Activated CD4-positive, CD25-positive, alpha-beta regulatory T cell (primary cell): ENCODE data around the gene PTPN7.
"Not testable (repeated sequence)": the region's sequence is repeated elsewhere in the genome, so short reads cannot be mapped to it uniquely, and the experiment has no call there.

Experiments used
- DNase-seq, 4 experiments: peaks; one replicate each; lab custom pipeline; 2025; lab: John Stamatoyannopoulos, UW

Gene PTPN7

DNA sequence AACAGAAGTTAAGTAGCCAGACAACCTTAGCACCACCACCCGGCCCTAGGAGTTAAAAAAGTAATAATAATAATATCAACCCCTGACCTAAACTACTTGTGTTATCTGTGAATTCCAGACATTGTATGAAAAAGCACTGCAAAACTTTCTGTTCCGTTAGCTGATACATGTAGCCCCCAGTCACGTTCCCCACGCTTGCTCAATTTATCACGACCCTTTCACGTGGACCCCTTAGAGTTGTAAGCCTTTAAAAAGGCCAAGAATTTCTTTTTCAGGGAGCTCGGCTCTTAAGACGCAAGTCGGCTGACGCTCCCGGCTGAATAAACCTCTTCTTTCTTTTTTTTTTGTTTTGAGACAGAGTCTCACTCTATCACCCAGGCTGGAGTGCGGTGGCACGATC is 6.7 kb upstream of the PTPN7 start:
- DNase-seq, result not testable (repeated sequence)

DNA sequence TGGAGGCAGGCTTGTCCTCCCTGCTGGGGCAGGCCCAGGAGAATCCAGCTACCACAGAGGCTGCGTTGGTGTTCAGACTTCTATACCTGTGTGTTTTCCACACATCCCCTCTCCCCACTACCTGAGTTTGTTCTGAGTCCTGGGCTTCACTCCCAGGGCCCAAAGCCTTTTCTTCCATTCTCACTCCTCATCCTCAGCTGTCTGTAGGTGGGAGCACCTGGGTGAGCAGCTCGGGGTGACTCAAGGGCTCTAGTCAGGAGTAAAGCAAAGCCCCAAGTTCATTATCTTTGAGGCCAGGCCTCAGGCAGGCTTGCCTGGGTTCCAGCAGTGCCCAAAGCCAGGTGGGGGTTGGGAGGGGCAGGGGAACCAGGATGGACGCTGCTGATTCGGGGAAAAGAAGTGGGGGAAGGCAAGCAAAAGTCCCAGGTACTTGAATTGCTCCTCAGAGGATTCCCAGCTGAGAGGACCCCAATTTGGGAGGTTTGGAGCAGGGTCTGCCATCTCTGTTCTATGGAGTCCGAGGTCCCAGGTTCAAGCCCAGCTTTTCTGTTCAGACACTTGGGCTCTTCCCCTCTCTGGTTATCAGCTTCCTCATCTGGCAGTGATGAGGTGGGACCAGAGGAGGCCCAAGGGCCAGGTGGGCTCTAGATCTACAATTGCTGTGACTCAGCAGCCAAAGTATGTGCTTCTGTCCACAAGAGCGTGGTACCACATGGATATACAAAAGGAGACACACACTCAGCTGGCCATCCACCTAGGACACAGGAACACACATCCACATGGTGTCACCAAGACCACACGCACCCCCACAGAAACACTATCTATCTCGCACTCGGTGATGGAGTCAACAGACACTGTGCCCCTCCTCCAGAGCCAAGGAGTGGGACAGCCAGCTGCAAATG is 5.8 kb upstream of the PTPN7 start:
- DNase-seq, result no peak

DNA sequence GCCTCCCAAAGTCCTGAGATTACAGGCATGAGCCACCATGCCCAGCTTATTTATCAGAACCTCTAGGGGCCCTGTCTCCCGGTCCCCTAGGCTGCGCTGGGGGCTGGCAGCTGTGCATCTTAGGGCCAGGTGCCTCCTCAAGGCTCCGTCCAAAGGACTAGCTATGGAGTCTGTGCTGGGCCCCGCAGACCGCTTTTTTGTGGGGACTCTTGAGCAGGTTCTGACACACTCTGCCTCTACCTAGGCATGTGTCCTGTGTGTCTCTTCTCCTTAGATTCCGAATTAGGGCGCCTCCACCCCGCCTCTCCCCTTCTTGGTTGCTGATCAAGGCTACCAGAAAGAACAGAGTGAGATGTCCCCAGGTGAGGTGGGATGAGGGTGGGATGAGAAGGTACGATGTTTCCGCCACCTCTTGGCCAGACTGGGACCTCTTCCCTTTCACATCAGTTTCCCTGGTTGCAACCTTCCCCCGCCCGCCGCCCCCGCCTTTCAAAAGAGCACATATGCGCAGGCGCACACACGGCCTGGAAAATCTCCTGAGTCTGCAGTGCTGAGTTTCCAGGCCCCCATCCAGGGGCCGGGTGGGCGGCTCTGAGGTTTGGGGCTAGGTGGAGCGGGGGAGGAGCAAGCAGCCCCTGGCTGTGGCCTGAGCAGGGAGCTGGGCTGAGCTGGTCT is 5.0 kb upstream of the PTPN7 start:
- DNase-seq, result no peak

DNA sequence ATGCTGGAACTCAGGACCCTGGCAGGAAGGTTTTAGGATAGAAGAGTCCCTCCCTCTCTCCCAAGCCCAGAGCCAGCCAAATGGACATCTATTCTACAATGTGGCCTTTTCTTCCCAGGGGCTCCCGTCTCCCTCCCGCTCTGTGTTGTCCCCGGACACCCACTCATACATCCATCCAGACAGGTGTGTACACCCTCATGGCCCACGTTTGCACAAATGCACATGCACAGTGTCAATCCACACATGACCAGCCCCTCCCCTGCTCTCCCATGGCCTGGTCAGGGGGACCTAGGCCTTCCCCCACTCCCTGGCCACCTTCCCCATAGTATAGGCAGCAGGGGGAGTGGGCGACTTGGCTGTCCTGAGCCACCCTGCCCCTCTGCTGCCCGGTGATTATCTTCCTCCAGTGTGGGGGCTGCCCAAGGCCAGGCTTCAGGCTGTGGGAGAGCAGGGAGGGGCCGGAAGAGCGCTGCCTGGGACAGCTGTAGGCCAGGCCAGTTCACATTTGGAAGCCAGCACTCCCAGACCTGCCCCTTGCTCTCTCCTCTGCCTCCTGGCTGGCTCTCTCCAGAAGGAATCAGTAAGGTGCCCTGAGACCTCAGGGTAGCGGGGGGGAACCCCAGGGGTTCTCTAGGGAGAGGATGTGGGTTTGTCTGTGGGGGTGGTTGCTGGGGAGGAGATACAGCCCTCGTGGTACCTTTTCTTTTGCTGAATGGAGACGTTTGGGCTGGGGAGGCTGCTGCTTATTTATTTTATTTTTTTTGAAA is 4.1 kb upstream of the PTPN7 start:
- peak; percentile 21 to 63 (median 42) for DNase-seq

DNA sequence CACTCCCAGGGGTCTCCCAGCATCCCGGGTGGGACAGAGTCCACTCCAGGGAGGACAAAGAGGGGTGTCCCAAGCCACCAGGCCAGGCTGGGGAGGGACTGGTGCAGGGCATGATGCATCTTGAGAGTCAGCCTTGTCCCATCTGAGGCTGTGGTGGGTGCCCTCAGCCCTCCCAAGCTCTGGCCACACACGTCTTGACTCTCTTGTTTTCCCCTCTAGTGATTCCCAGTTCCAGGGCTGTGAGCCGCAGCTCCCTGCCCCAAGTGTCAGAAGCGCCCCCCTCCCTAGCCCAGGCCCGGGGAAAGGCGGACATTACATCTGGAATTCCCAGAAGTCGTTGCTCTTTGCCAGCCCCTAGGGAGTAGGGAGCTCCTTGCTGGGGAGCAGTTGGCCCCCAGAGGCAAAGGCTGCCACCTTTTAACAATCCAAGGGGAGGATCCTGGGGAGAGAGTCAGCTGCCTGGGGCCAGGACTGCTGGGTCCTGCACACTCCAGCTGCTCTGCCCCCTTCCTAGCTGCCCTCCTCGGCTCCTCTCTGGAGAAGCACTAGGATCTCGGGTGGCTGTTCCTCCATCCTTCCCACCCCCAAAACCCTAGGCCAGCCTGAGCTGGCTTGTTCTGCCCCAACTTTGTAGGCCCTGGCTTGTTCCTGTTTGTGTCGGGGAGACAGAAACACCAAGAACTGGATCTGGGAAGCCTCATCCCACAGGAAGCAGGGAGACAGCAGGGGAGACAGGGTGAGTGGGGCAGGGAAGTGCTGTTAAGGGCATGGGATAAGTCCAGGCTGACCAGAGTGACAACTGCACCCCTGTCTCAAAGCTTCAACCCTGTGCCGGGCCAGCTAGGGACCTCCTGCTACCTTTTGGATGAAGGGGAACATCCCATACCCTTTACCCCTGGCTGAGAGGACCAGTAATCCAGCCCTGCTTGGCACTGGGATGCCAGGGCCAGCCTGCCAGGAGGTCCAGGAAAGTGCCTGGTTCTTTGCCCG is 3.2 kb upstream of the PTPN7 start:
- DNase-seq, result no peak

DNA sequence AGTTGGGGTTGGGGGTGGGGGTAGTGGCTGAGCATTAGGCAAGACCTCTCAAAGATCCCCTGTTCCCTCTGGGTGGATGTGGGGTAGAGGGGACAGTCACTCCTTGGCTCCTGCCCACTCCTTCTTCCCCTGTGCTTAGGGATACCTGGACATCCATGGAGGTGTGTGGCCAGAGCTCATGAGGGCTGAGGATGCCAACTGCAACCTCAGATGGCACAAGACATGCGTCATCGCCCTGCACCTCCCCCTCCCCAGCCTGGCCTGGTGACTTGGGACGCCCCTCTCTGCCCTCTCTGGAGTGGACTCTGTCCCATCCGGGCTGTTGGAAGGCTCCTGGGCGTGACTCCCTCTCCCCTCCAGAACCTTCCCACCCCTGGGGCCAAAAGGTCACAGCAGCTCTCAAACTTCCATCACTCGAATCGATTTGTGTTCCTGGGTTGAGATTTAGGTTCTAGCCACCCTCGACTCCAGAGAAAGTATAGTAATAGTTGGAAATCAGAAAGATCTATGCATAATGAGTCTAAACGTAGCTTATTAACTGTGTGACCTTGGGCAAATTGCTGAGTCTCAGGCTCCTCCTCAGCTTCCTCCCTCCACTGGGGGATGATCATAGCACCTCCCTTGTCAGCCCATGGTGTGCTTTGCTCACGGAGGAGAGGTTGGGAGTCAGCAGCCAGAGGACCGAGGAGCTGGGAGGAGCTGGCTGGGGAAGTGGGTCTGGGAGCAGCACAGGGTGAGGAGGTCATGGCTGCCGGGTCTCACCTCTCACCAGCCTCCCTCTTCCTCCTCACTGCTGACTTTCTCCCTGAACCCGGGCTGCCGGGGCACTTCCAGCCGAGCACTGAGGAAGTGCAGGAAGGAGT is 2.2 kb upstream of the PTPN7 start:
- DNase-seq, result no peak

DNA sequence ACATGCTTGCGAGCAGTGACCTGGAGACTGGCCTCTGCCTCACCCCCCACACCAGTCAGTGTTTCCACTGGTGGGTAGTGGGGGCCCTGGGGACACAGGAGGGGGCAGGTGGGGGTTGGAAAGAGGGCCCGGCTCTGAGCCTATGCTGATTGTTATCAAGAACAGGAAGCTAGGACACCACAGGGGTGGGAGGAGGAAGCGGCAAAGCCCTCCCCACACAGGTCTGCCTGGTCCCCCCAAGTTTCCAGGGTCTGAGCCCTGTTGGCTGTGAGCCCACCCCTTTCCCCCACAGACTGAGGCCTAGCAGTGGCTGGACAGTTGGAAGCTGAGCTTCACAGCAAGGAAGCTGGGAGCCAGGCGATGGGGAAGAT is 1.6 kb upstream of the PTPN7 start:
- no peak for DNase-seq

DNA sequence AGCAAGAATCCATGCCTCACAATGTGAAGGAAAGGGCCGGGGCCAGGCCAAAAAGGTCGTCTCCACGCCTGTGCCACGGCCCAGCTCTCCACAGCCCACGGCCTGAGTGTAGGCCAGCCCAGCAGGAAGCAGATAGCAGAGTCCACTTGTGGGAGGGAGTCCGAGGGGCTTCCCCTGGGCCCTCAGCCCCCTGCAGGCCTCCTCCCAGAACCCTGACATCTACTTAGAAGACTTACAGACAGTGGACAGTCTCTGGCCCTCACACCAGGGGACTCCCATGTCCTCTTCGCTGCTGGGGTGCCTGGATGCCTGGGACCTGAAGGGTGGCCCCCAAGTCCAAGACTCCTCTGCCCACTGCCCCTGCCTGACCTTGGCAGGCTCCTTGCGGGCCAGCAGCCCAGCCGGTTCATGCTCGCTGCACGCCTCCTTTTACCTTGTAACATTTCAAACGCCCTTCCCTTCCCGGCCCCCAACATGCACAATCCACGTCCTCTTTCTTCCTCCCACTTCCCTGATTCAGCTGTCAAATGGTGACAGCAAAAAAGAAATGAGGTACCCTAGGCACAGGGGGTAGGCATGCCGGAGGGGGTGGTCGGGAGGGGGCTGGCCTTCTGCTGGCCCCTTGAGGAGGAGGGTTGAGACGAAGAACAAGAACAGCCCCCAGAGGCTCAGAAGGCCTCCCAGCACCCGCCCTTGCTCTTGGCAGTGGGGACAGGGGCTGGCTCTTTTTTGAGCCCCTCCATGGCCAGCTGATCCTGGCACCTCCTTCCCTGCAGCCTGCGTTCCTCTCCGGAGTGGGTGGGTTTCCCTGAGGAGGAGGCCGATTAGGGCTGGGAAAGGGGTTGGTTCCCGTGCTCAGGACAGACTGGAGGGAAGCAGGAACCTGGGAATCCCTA is 997 bp upstream of the PTPN7 start:
- DNase-seq, result no peak

DNA sequence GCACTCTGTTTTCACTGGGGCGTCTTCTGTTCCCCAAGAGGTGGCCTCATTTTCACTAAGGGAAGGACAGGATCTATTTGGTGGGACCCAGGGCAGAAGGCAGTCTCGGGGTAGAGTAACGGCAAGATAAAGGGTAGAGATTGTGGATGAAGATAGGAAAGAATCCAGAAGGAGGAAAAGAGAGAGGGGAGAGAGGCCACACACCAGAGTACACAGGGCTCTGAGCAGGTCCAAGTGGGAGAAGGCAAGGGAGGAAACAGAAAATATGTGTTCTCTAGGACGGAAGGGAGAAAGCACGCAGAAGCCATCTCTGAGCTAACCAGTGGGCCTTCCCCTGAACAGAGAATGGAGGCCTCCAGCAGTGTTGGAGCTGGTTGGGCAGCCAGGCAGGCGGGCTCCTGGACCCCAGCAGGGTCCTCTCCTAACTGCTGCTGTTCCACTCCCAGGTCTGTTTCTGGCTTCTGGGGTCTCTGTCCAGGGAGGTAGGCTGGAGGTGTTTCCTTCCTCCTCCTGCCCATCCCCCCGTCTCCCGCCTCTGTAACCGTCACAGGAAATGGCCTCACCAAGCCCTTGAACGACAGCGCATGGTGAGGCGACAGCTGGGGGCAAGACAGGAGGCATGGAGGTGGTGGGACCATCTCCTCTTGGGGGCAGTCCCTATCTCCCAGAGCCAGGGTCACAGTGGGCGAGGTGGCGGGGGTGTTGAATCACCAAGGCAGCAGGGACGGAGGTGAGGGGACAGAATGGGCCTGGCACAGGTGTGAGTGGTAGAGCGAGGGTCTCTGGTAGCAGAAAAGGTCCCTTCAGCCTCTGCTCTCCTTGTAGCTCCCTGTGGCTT is 649 bp downstream of the PTPN7 start:
- peak; percentile 26 to 33 (median 29) for DNase-seq

DNA sequence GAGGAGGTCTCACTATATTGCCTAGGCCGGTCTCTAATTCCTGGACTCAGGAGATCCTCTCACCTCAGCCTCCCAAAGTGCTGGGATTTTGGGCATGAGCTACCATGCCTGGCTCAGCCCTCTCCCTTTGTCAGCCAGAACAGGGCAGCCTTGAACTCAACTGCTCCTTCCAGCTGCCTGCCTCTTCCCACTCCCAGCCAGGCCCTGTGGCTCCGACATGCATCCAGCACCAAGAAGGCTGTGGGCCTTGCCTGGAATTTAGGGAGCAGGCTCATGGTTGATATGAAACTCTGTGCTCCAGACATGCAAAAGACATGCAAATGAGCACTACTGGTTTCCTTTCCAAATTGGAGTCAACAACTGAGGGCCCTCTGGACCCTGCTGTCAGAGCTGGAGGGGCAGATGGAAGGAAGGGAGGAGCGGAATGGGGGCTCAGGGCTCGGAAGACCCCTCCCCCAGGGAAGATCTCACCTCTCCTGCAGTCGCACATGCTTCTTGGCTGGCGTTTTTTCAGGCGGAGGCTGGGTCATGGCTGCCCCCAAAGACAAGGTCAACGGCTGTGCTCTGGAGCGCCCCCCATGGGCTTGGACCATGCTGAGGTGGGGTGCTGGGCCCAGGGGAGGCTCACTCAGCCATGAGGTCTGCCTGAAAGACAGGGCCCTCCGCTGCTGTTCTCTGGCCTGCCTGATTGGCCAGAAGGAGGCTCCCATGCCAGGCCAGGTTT is 1.4 kb downstream of the PTPN7 start:
- no peak for DNase-seq

DNA sequence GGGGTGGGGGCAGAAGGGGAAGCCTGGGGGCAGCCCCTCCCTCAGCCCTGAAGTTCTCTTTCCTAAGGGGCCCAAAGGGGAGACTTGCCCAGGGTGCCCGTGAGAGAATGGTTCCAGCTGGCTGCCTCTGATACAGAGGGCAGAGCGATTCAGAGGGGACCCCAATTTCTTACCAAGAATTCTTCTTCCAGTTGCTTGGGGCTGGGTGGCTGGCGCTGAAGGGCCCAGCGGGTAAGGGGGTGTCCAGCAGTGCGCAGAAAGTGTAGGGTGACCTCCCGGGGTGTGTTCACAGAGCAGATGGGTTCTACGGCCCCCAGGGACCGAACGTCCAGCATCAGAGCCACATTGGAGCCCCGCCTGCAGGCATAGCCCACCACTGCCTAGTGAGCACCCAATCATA is 2.5 kb downstream of the PTPN7 start:
- DNase-seq, result no peak

DNA sequence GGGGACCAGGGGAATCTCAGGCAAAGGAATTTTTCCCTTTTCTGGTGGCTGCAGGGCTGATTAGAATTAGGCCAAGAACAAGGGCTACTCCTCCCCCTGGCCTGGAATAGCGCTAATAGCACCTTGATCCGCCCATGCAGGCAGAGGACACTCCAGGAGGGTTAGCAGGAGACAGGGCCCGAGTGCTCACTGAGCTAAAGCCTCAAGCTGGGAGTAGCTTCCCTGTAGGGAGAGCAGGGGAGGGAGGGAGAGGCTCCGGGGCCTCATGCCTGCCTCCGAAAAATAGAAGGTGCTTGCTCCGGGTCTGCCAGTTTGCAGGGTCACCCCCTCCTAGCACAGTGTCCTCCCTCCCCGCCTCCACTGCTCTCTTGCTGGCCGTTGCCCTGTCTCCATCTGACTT is 3.8 kb downstream of the PTPN7 start:
- no peak for DNase-seq

DNA sequence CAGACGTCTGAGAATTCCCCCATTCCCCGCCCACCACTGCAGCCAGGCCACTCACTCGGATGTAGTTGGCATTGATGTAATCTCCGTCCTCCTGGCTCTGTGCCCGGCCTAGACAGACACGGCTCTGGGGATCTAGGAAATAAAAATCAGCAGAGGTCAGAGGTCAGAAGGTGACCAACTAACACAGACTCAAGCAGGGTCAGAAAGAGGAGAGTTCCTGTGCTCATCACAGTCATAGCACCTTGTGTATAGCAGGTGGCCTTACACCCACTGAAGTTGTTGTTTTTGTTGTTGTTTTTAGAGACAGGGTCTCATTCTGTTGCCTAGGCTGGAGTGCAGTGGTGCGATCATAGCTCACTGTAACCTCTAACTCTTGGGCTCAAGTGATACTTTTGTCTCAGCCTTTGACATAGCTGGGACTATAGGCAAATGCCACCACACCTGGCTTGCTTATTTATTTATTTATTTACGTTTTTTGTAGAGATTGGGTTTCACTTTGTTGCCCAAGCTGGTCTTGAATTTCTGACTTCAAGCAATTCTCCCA is 4.9 kb downstream of the PTPN7 start:
- no peak for DNase-seq

DNA sequence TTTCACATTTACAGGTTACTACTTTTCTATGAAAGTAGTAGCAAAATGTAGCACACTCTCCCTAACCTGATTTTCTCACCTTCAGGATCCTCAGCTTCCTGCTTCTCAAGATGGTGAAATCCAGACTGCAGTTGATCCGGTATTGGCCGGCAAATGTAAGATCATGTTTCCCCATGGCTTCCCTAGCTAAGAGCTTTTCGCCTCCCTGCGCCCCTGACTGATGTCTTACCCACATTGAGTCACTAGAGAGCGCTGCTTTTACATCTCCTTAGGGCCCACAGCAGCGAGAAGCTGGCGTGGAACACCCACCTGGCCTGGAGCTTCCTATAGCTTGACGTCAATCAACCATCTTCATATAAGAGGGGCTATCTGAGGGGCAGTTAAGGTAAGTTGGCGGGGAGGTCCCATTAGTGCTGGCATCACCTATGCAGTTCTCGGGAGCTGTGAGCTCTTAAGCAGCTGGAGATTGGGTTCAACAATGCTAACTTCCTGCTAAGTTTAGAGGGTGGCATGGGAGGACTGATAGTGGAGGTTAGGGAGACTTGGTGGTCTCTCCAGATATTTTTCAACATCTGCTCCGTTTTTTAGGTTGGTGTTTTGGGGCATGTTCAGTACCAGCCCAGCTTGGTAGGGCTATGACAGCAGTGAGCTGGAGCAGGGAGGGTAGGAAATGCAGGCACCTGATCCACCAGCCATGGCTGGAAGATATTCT is 5.5 kb downstream of the PTPN7 start:
- DNase-seq, result no peak

DNA sequence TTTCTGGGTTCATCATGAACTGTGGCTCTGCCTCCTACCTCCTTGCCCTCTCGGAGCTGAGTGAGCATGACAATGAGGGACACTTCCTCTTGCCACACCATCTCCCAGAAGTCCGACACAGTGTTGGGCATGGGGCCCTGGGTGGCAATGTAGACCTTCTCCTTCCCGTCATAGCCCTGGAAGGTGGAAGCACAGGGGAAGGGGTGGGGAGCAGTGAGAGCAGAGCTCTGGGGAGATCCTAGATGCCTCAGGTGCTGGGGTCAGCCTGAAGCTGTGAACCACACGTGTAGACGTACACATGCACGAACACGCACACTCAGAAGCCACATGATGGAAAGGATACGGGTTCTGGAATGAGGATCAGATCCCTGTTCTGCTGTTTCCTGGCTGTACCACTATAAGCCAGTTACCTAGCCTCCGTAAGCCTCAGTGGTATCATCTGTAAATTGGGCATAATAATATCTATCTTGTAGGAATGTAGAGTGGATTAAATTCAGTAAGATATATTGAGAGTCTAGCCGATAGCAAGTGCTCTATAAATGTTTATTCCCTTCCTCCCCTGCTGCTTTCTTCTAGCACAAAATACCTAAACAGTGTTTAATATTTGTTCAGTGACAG is 6.1 kb downstream of the PTPN7 start:
- DNase-seq, result no peak

DNA sequence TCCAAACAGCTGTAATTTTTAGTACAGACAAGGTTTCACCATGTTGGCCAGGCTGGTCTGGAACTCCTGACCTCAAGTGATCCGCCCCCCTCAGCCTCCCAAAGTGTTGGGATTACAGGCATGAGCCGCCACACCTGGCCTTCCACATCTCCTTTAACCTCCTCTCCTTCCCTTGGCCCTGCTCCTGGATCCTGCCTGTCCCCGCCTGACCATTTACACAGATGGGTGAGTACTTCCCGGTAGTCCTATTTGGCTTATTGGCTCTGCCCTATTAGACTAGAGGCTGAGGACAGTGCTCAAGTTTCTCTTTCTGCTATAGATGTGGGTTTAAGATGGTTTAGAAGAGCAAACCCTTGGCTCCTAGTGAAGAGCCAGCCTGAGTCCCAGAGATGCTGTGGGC is 7.1 kb downstream of the PTPN7 start:
- no peak for DNase-seq

DNA sequence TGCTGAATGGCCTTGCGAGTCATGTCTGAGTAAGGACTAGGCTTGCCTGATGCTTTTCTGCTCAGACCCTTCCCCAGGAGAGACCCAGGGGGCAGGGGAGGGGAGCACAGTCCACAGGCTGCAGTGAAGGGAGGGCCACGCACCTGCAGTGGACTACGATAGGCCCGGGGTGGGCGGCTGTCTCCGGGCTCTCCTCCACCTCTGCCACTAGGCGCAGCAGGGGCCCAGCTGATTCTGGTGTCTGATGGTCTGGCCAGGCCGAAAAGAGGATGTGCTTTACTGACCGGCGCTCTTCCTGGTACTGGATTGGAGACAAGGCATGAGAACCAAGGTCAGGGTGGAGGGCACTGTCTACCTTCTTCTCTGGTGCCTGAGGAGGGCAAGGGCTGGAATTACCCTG is 8.0 kb downstream of the PTPN7 start:
- no peak for DNase-seq
